ENCODE results near the gene HSF2BP. TPM values are rescaled to one million over a fixed set of nuclear protein-coding genes. Genes with fewer than 3 reads are reported as not detected.
"Not testable (repeated sequence)": the region's sequence is repeated elsewhere in the genome, so short reads cannot be mapped to it uniquely, and the experiment has no call there.

HSF2BP gene
- total RNA-seq, 1 experiment from 2014 or later: 1.5 TPM

DNA sequence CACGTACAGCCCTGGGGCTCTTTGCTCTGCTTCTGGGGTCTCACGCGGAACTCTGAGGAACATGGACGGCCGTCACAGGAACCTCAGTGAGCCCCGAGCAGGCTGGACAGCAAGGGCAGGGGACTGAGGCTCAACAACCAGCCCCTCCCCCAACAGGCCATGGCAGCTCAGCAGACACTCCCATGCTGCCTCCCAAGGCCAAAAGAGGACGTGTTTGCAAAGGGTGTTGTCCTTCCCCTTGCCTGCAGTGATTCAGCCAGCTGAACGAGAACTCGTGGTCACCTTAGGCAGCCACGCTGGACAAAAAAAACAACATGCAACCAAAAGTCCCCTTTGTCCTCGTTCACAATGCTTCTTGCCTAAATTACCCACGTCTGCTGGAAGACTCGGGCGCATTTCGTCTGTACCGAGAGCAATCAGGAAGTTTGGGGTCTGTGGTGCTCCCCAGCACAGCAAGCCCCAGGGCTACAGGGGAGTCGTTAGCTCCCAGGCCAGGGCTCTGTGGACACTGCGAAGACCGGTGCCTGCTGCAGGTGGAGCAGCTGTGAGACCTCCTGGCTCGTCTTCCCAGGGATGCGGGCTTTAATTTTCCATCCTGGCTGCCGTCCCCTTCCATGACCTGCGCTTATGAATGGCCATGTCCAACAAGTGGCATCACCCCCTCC is 156.7 kb downstream of the HSF2BP start:
- H3K9me3 Mint-ChIP-seq; H3K79me2 ChIP-seq (ENCODE audit: insufficient read depth, low read length); H3K4ac ChIP-seq (ENCODE audit: low read depth, low read length); H3K4me2 ChIP-seq (ENCODE audit: insufficient read depth, insufficient read length, low read length); H4K20me1 ChIP-seq (ENCODE audit: control insufficient read depth, insufficient read depth, insufficient read length); H3K9me3 ChIP-seq (ENCODE audit: control insufficient read depth, low read depth, low read length); H3K27me3 ChIP-seq (ENCODE audit: insufficient read depth, low read length); H4K8ac ChIP-seq (replicated peaks; ENCODE audit: insufficient read length, low read depth, low read length); H3T11ph ChIP-seq (ENCODE audit: low read length); H3K23ac ChIP-seq (ENCODE audit: insufficient read length, low read depth, low read length); H2BK20ac ChIP-seq (ENCODE audit: low read depth, low read length, poor library complexity, severe bottlenecking); H3K4me3 Mint-ChIP-seq; H2BK120ac ChIP-seq (ENCODE audit: low read depth, low read length, poor library complexity, severe bottlenecking); H3K79me1 ChIP-seq (ENCODE audit: insufficient read depth, low read depth, low read length, poor library complexity, severe bottlenecking); H3K27me3 Mint-ChIP-seq (ENCODE audit: low read depth); H3K9ac ChIP-seq (ENCODE audit: extremely low read depth, insufficient read length, low read length); H3K27ac Mint-ChIP-seq; DNase-seq; H3K18ac ChIP-seq (ENCODE audit: insufficient read length, low read depth, low read length); H3K14ac ChIP-seq (ENCODE audit: insufficient read depth, low read length); H4K91ac ChIP-seq (ENCODE audit: insufficient read length, low read depth, low read length); H3K4me1 ChIP-seq (ENCODE audit: insufficient read depth, low read length); H3K4me1 Mint-ChIP-seq; H2AK5ac ChIP-seq (ENCODE audit: insufficient read length, low read length); H2BK5ac ChIP-seq (ENCODE audit: insufficient read length, low read length); H3K36me3 Mint-ChIP-seq (ENCODE audit: insufficient read depth in 1 of 3, low read depth in 3 of 3); H2BK12ac ChIP-seq (ENCODE audit: insufficient read length, low read depth, low read length); H2BK15ac ChIP-seq (ENCODE audit: low read depth, low read length); H3K56ac ChIP-seq (ENCODE audit: insufficient read length, low read depth, low read length); H2AFZ ChIP-seq (ENCODE audit: low read length); H4K5ac ChIP-seq (ENCODE audit: insufficient read length, low read depth, low read length); H3K27ac ChIP-seq (ENCODE audit: insufficient read length, low read depth, low read length); H3K23me2 ChIP-seq (ENCODE audit: insufficient read length, low read depth, low read length, poor library complexity, severe bottlenecking): not testable (repeated sequence)
- WGBS (ENCODE audit: extremely low coverage, insufficient read length, low lambda C conversion rate): no CpG with 5 or more reads among the region's 23 CpGs

DNA sequence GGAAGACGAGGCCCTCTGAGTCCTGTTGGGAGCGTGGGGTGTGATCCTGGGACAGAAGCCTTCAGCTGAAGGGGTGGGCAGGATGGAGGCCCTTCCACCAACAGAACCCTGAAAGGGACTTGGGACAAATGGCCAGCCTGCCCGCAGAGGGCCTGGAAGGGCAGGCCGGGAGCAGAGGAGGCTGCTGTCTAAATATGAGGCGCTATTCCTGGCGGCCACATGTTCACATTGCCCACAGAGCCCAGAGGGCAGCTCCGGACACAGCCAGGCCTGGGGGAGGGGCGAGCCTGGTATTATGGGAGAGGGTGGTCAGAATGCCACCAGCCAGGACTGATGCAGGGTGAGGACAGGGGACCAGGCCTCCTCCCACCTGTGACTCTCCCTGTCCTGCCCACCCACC is 160.4 kb downstream of the HSF2BP start:
- not testable (repeated sequence) for H3K27me3 ChIP-seq (ENCODE audit: insufficient read depth, low read length); H3T11ph ChIP-seq (ENCODE audit: low read length); H3K27ac ChIP-seq (ENCODE audit: insufficient read length, low read depth, low read length); H3K4ac ChIP-seq (ENCODE audit: low read depth, low read length); H3K27ac Mint-ChIP-seq; H3K56ac ChIP-seq (ENCODE audit: insufficient read length, low read depth, low read length); H3K4me1 Mint-ChIP-seq; H2BK15ac ChIP-seq (ENCODE audit: low read depth, low read length); H3K27me3 Mint-ChIP-seq (ENCODE audit: low read depth); H2BK5ac ChIP-seq (ENCODE audit: insufficient read length, low read length); H4K20me1 ChIP-seq (ENCODE audit: control insufficient read depth, insufficient read depth, insufficient read length); H2BK20ac ChIP-seq (ENCODE audit: low read depth, low read length, poor library complexity, severe bottlenecking); H3K18ac ChIP-seq (ENCODE audit: insufficient read length, low read depth, low read length); H3K9me3 Mint-ChIP-seq; H3K36me3 Mint-ChIP-seq (ENCODE audit: insufficient read depth in 1 of 3, low read depth in 3 of 3); H4K91ac ChIP-seq (ENCODE audit: insufficient read length, low read depth, low read length); H3K23ac ChIP-seq (ENCODE audit: insufficient read length, low read depth, low read length); H2AFZ ChIP-seq (ENCODE audit: low read length); H2AK5ac ChIP-seq (ENCODE audit: insufficient read length, low read length); DNase-seq; H3K79me1 ChIP-seq (ENCODE audit: insufficient read depth, low read depth, low read length, poor library complexity, severe bottlenecking); H2BK120ac ChIP-seq (ENCODE audit: low read depth, low read length, poor library complexity, severe bottlenecking); H2BK12ac ChIP-seq (ENCODE audit: insufficient read length, low read depth, low read length); H4K8ac ChIP-seq (replicated peaks; ENCODE audit: insufficient read length, low read depth, low read length); H3K4me2 ChIP-seq (ENCODE audit: insufficient read depth, insufficient read length, low read length); H3K9me3 ChIP-seq (ENCODE audit: control insufficient read depth, low read depth, low read length); H3K4me3 Mint-ChIP-seq; H3K9ac ChIP-seq (ENCODE audit: extremely low read depth, insufficient read length, low read length); H3K79me2 ChIP-seq (ENCODE audit: insufficient read depth, low read length); H3K23me2 ChIP-seq (ENCODE audit: insufficient read length, low read depth, low read length, poor library complexity, severe bottlenecking); H3K14ac ChIP-seq (ENCODE audit: insufficient read depth, low read length); H4K5ac ChIP-seq (ENCODE audit: insufficient read length, low read depth, low read length); H3K4me1 ChIP-seq (ENCODE audit: insufficient read depth, low read length)
- WGBS (ENCODE audit: extremely low coverage, insufficient read length, low lambda C conversion rate): no CpG with 5 or more reads among the region's 8 CpGs
